Panc1 (cell line): ENCODE measurements around the gene DLG2. TPM values are rescaled to one million over a fixed set of nuclear protein-coding genes. Genes with fewer than 3 reads are reported as not detected.

Source experiments
- ATAC-seq: fragments of 200-7000 bp; cut with Tn5 transposase; 2 replicates; pipeline ENCODE4 v1.9.1; 2020; ENCODE audit warnings: mild to moderate bottlenecking, moderate library complexity
- BruUV-seq: library from RNA; stranded (reverse); fragments of 400-500 nt; replicated peaks from 2 replicates; lab custom pipeline; 2021; lab: Mats Ljungman, UMichigan
- CTCF ChIA-PET: fragments of 300-600 bp; sonication (Branson Sonifier 250); formaldehyde crosslinking; loops from one replicate; lab custom pipeline; 2022; ENCODE audit warnings: antibody characterized with exemption; lab: Charles Lee
- POLR2A ChIA-PET: fragments of 300-600 bp; sonication (Branson Sonifier 250); formaldehyde crosslinking; loops from one replicate; lab custom pipeline; 2022; ENCODE audit warnings: antibody characterized with exemption; lab: Charles Lee
- DNase-seq: peaks from one replicate; pipeline ENCODE4 v3.0.0-alpha.2; 2010; ENCODE audit warnings: low read depth, low spot score
- H3K27ac ChIP-seq: 2 replicates; pipeline ENCODE4 v1.5.1; 2011; ENCODE audit warnings: mild to moderate bottlenecking, low read length, inconsistent platforms
- H3K27me3 ChIP-seq: fragments of 200-500 bp; sonication (Bioruptor generic); 2 replicates; pipeline ENCODE4 v1.6.0; 2014; ENCODE audit warnings: low read length, inconsistent platforms; ENCODE audit not compliant: control insufficient read depth, insufficient read depth
- H3K36me3 ChIP-seq: fragments of 200-500 bp; sonication (Bioruptor generic); 2 replicates; pipeline ENCODE4 v1.5.1; 2014; ENCODE audit warnings: inconsistent platforms, mild to moderate bottlenecking, low read length, moderate library complexity; ENCODE audit not compliant: control insufficient read depth, insufficient read depth
- H3K4me1 ChIP-seq: 2 replicates; pipeline ENCODE4 v1.5.1; 2011; ENCODE audit warnings: inconsistent platforms, mild to moderate bottlenecking, low read length, moderate library complexity; ENCODE audit not compliant: control insufficient read depth, insufficient read depth
- H3K4me3 ChIP-seq, 2 experiments: 2 replicates each; pipeline ENCODE4 v1.5.1; 2011 to 2012; ENCODE audit warnings: low read depth in 2 of 2, low read length in 2 of 2, mild to moderate bottlenecking in 2 of 2, inconsistent platforms in 1 of 2, moderate library complexity in 1 of 2
- H3K9me3 ChIP-seq: fragments of 200-500 bp; sonication (Bioruptor generic); 2 replicates; pipeline ENCODE4 v1.5.1; 2014; ENCODE audit warnings: low read depth, mild to moderate bottlenecking, inconsistent platforms, low read length, moderate library complexity; ENCODE audit not compliant: control insufficient read depth, insufficient read depth
- CTCF ChIP-seq: fragments of 450-650 bp; IDR thresholded peaks from 2 replicates; pipeline ENCODE4 v1.5.1; 2017; ENCODE audit warnings: mild to moderate bottlenecking
- POLR2AphosphoS5 ChIP-seq: IDR thresholded peaks from 2 replicates; pipeline ENCODE4 v1.6.1; 2012; ENCODE audit warnings: mild to moderate bottlenecking, low read depth, low read length, moderate library complexity
- REST ChIP-seq, 2 experiments: IDR thresholded peaks; 2 replicates each; pipeline ENCODE4 v1.6.1; 2011 to 2012; ENCODE audit warnings: low read depth in 2 of 2, control low read depth in 1 of 2, low read length in 1 of 2, mild to moderate bottlenecking in 1 of 2, moderate library complexity in 1 of 2; ENCODE audit not compliant: insufficient read depth in 1 of 2
- SIN3A ChIP-seq: IDR thresholded peaks from 2 replicates; pipeline ENCODE4 v1.6.1; 2012; ENCODE audit warnings: low read depth, mild to moderate bottlenecking, low read length, moderate library complexity, borderline replicate concordance; ENCODE audit not compliant: insufficient read depth
- TCF7L2 ChIP-seq: IDR thresholded peaks from 2 replicates; pipeline ENCODE4 v1.6.1; 2011; ENCODE audit warnings: mild to moderate bottlenecking, low read depth, low read length, inconsistent platforms
- in situ Hi-C: cut with HindIII; loops from 2 replicates; pipeline ENCODE4 v1.10.0; 2016; ENCODE audit warnings: low sequenced_read_pairs, low pct_unique_long_range_greater_than_20kb
- intact Hi-C: fragments of 100-400 bp; cut with micrococcal nuclease; formaldehyde crosslinking; loops from one replicate; pipeline ENCODE4 v1.10.0; 2022; ENCODE audit not compliant: unreplicated experiment
- total RNA-seq: library from RNA; stranded (reverse); gene quantifications from one replicate; pipeline ENCODE4 v1.2.1, GENCODE V29; 2021; ENCODE audit not compliant: unreplicated experiment

Gene DLG2
- total RNA-seq, 1 experiment from 2014 or later, result 4.2 TPM

- ChIA-PET CTCF (no interaction called here), POLR2A (no interaction called here)
- Histone ChIP-seq H3K36me3 (no peaks in the 10 kb centered on the region), H3K27me3 (peaks cover 2% of the 10 kb centered on the region; the same call in 1 of the 2 replicates), H3K9me3 (no peaks in the 10 kb centered on the region), H3K4me3 (no peak overlapping the region), H3K27ac (no peak overlapping the region), H3K4me1 (no peaks in the 10 kb centered on the region)
- DNase-seq (no peak), ATAC-seq (no peak)
- no peak for TF ChIP-seq SIN3A
- TF ChIP-seq POLR2AphosphoS5, result no peak
- no peak for TF ChIP-seq TCF7L2
- TF ChIP-seq REST (IDR thresholded peaks at IDR 0.05; ENCODE audit: insufficient read depth in 1 of 2, low read depth in 2 of 2, low read length in 1 of 2), result no peak
- TF ChIP-seq CTCF, result no peak
- intact Hi-C loops, result no loop called here
- no TSS peak for BruUV-seq
- in situ Hi-C loops, result no loop called here
Observed at GRCh38 chr11:83543706-83544439, 2083.3 kb downstream of the DLG2 start.

- no peak for ATAC-seq
- Histone ChIP-seq H3K27ac (no peak overlapping the region), H3K9me3 (no peaks in the 10 kb centered on the region), H3K4me1 (no peaks in the 10 kb centered on the region), H3K27me3 (peaks cover 2% of the 10 kb centered on the region; the same call in 1 of the 2 replicates), H3K36me3 (no peaks in the 10 kb centered on the region), H3K4me3 (no peak overlapping the region)
- intact Hi-C loops (no loop called here), in situ Hi-C loops (no loop called here)
- ChIA-PET CTCF (no interaction called here), POLR2A (no interaction called here)
- no TSS peak for BruUV-seq
- TF ChIP-seq SIN3A (no peak), POLR2AphosphoS5 (no peak), TCF7L2 (no peak), CTCF (no peak), REST (IDR thresholded peaks at IDR 0.05; ENCODE audit: insufficient read depth in 1 of 2, low read depth in 2 of 2, low read length in 1 of 2) (no peak)
- DNase-seq, result no peak
Observed at GRCh38 chr11:83542861-83543260, 2084.3 kb downstream of the DLG2 start.
